Activated naive CD4-positive, alpha-beta T cell treated with Interleukin-2 at 50 U/mL for 16 hours (primary cell): ENCODE measurements around the gene BACH2.
"Not testable (repeated sequence)": the region's sequence is repeated elsewhere in the genome, so short reads cannot be mapped to it uniquely, and the experiment has no call there.

Experiments
- DNase-seq: peaks from one replicate; pipeline ENCODE4 v3.0.0-alpha.2; 2020

The BACH2 gene

DNA sequence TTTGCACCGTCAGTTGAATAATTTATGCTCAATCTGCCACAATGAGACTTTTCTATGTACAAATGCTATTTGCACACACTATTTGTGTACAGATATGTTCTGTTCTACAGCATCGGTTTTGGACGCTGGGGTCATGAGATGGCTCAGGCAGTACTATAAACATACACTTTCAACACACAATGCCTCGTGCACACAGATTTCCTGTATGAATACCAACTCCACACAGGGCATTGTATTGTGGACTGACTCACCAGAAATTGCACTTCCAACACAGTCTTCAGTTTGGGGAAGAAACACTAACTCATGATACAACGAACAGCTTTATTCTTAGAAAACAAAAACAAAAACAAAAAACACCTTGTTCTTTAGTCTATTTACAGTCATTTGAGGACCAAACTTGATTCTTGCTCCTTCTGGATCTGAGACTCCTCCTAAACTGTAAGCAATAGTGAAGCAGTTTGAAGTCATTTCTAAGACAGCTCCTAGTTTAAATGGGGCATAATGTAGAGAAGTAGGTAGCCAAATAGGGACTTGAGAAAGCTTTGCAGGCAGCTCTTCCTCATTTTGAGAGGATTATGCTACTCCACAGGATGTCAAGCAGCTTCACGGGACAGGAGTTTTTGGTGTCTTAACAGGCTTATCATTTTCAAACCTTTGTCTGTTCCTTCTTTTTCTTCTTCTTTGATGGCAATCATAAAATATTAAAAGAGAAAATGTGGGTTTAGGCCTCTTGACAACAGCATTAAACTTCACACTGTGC is 368.7 kb downstream of the BACH2 start:
- no peak for DNase-seq

DNA sequence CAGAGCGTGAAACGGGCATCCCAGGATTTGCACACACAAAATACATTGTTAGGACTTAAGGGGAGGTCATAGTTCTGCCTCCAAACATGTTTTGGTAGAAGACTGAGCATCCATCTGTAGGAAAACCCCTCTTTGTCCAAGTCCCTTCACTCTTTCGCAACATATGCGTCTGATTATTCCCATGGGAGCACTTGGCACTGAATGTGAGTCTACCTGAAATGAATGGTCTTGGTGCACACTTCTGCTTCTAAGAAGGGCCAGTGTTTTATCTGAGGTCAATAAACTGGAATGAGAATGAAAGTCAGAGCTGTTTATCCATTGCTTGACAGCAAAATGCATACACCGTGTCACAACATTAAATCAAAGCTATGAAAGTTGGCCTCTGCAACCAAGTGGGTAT is 369.4 kb downstream of the BACH2 start:
- no peak for DNase-seq

DNA sequence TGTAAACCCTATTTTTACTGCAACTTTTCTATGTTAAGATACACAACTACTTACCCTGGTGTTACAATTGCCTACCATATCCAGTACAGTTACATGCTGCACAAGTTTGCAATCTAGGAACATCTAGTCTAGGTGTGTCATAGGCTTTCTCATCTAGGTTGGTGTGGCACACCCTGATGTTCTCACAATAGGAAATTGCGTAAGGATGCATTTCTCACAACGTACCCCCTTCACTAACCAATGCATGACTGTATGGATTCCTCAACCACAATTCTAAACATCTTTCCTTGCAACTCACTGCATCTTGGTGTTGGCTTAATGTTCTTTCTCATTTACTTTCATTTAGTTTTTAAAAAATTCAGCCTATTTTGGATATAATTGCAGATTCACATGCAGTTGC is 370.8 kb downstream of the BACH2 start:
- no peak for DNase-seq

DNA sequence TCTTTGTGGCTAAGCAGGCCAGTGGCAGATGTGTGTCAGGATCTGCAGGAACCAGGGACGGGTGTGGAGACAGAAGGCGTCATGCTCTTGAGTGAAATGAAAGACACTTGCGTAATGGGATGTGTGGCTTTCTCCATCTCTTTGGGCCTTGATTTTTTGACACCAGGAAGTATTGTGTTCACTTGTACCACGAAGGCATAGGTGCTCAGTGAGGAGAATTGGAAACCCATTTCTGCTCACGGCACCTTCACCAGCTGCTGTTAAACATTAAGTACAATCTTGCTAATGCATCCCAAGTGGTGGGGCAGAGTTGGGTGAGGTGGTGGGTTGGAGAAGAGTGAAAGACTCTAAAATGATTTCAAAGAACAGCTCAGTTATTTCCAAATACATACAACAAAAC is 372.4 kb downstream of the BACH2 start:
- no peak for DNase-seq

DNA sequence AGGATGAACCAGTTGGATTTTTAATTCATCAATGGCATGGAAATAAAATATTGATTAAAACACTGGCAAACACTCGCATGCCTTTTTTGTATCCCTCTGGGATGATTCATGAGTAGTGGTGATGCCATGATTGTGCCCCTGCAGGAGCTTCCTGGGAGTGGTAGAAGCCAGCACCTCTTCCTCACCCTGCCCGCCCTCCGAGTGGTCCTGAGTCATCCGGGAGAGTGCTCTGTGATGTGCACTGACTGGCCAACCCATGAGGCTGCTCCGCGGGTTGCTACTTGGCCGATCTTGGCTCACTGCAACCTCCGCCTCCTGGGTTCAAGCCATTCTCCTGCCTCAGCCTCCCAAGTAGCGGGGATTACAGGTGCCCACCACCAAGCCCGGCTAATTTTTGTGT is 375.0 kb downstream of the BACH2 start:
- DNase-seq = no peak

DNA sequence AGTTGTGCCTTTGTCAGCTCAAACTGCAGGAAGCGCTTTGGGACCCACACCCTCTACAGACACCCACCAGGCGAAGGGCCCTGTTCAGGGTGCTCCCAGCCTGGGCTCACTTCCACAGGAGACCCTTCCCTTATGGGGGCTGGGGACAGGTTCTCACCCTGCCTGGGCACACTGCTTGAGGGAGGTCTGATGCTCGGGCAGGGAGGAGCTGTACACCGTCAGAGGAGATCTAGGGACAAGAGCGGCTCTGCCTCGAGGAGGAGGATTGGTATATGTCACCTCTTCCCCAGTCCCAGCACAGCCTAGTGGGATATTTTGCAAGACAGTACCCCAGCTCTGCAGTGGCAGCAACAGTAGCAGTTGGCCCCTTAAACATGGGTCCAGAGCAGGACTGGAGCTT is 375.4 kb downstream of the BACH2 start:
- DNase-seq = no peak

DNA sequence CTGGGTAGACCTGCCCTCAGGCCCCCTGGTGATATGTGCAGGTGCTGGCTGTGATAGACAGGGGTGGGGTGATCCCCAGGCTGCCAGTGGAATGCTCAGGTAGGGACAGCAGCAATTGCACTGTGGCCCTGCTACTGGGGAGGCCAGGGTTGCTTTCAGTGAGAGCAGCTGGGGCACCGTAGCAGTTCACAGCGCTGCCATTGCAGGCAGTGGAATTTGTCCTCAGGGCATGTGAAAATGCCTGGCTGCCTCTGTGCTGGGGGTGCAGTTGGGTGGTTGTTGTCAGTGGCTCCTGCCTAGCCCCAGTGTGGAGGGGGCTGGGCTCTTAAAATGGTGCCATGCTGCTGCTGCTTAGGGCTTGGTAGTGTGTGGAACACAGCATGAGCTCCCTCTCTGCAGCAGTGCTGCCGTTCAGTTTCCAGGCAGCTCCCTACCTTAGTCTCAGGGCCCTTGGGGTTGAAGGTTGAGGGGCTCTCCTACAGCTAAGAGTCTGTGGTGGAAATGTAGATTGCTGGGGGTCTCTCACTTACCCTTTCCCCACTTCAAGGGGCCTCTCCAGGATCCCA is 378.8 kb downstream of the BACH2 start:
- DNase-seq = no peak

DNA sequence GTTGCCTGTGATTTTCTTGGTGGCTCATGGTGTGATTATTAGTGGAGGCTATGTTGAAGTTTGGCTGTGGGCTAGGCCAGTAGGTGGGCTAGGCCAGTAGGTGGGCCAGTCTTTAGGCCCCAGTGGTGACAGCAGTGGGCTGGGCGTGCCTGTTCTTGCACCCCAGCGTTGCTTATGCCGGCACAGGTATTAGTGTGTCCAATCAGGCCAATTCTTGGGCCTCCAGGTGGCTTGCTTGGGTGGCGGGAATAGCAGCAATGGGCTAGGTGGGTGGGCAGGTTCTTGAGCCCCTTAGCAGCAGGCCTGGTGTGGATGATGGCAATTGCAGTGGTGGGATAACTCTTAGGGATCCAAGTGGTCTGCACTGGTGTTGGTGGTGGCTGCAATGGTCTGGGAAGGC is 379.4 kb downstream of the BACH2 start:
- DNase-seq = no peak

DNA sequence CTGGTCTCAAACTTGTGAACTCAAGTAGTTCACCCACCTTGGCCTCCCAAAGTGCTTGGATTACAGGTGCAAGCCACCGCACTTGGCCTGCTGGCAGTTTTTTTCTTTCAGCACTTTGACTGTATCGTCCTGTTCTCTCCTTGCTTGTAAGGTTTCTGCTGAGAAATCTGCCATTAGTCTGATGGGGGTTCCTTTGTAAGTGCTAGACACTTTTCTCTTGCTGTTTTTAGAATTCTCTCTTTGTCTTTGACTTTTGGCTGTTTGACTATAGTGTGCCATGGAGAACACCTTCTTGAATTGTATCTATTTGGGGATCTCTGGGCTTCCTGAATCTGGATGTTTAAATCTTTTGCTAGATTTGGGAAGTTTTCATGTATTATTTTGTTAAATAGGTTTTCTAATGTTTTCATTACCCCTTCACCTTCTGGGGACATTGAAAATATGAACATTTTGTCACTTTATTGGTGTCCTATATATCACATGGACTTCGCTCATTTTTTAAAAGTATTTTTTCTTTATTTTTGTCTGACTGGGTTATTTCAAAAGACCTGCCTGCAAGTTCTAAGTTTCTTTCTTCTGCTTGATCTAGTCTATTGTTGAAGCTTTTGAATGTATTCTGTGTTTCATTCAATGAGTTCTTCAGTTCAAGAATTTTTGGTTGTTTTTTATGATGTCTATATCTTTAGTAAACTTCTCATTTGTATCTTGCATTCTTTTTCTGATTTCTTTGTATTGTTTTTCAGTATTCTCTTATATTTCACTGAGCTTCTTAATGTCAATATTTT is 380.3 kb downstream of the BACH2 start:
- DNase-seq = no peak

DNA sequence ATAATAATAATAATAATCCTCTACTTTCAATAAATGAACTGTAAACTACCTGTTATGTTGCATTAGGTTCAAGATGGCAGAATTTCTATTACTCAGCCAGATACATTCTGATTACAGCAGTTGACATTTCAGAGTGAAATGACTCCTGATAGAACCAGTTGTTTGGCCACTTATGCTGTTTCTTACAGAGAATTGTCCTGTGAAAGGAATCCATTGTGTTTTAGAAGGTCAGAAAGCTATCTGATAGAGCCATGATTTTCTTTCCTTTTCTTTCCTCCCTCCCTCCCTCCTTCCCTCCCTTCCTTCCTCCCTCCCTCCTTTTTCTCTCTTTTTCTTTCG is 385.8 kb downstream of the BACH2 start:
- no peak for DNase-seq

DNA sequence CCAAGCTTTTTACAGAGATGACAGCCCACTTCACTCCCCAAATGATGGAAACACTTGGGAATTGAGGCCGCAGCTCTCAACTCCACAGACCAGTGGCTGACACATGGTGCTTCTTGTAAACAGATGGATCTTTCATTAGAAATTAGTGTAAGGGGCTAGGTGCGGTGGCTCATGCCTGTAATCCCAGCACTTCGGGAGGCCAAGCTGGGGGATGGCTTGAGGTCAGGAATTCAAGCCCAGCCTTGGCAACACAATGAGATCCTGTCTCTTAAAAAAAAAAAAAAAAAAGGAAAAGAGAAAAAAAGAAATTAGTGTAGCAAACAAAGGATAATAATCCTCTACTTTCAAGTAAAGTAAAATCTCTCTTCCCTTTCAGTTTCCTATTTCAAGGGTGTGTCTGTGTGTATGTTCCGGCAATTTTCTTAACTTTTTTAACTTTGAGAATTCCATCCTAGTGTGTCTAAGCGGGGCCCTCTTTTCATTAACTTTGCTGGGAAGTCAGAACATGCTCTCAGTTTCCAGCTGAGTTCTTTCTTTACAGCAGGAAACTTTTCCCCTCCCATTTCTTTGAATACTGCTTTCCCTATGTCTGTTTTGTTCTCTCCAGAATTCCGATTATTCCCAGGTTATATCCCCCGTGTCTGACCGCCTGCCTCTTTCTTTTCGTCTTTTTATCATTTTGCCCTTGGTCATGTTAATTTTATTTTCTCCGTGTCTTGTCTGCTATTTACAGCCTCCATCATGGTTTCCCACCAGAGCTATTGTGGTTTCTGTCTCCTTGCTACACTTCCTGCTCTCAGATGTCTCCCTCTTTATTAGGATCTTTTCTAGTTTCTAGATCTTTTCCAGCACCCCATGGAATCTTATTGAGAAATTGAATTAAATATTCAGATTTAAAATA is 386.4 kb downstream of the BACH2 start:
- not testable (repeated sequence) for DNase-seq

DNA sequence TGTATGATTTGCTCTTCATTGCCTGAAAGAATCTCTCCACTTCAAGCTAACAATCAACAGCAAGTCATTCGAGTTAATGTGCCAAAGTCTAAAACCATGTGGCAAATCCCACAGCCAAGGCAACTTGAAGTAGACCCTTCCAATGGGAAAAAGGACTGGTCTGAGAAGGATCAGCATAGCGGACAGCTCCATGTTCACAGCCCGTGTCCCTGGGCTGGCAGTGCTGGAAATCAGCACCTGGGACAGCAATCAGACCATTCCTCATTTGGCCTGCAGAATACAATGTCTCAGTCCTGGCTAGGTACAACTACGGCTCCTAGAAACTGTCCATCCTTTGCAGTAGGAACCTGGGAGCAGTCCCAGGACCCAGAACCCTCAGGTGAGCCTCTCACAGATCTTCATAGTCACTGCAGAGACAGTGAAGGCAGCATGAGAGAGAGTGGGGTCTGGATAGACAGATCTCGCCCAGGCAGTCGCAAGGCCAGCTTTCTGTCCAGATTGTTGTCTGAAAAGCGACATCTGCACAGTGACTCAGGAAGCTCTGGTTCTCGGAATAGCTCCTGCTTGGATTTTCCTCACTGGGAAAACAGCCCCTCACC is 401.3 kb downstream of the BACH2 start:
- DNase-seq = no peak

DNA sequence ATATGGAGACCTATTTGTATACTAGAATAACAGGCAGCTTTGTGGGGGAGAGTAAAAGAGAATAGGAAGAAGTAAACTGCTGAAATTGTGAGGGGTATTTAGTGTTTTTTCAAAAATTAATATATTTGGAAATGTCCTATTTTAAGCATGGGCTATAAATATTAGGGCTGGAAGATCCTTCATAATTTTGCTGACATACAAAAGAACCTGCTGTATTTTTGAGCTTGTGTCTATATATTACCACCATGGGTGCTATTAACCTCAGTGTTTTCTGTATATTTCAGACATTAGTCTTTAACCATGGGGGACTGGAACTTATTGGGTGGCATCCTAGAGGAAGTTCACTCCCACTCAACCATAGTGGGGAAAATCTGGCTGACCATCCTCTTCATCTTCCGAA is 402.5 kb downstream of the BACH2 start, which contains the start of gene GJA10:
TSS of gene GJA10 (plus strand) at position 301 of the 400 bp plus-strand sequence. CDS start at position 301, 0 bp downstream.
- DNase-seq = no peak

DNA sequence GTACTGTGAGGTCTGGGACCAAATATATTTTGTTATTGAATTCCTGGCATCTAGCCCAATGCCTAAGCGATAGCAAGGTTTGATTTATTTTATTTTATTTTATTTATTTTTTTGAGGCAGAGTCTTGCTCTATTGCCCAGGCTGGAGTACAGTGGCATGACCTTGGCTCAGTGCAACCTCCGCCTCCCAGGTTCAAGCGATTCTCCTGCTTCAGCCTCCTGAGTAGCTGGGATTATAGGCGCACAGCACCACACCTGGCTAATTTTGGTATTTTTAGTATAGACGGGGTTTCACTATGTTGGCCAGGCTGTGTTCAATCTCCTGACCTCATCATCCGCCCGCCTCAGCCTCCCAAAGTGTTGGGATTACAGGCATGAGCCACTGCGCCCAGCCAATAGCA is 404.1 kb downstream of the BACH2 start:
- not testable (repeated sequence) for DNase-seq

DNA sequence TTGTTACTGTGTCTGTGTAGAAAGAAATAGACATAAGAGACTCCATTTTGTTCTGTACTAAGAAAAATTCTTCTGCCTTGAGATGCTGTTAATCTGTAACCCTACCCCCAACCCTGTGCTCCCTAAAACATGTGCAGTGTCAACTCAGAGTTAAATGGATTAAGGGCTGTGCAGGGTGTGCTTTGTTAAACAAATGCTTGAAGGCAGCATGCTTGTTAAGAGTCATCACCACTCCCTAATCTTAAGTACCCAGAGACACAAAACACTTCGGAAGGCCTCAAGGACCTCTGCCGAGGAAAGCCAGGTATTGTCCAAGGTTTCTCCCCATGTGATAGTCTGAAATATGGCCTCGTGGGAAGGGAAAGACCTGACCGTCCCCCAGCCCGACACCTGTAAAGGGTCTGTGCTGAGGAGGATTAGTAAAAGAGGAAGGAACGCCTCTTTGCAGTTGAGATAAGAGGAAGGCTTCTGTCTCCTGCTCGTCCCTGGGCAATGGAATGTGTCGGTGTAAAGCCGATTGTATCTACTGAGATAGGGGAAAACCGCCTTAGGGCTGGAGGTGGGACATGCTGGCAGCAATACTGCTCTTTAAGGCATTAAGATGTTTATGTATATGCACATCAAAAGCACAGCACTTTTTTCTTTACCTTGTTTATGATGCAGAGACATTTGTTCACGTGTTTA is 405.7 kb downstream of the BACH2 start:
- not testable (repeated sequence) for DNase-seq

DNA sequence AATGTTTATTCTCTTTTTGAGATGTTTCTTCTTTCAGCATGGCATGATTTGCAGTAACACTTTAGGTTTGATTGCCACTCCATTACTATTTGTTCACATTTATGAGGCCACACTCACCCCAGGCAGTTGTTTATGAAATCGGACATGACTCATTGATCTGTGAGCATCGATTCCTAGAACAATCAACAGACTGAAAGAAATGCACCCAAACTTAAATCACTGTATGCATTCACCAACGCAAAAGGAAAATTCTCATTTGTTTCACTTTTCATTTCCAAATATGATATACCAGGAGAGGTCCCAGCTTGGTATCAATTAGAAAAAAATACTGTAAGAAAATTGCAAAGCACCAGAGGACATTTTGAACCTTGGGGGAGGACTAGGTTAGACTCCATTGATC is 407.8 kb downstream of the BACH2 start:
- no peak for DNase-seq

DNA sequence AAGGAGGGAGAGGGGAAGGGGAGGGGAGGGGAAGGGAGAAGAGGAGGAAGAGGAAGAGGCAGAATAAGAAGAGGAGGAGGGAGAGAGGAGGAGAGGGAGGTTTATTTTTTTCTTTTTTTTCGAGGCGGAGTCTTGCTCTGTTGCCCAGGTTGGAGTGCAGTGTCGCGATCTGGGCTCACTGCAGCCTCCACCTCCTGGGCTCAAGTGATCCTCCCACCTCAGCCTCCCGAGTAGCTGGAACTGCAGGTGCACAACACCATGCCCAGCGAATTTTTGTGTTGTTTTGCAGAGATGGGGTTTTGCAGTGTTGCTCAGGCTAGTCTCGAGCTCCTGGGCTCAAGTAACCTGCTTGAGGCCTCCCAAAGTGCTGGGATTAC is 408.5 kb downstream of the BACH2 start:
- DNase-seq = no peak

DNA sequence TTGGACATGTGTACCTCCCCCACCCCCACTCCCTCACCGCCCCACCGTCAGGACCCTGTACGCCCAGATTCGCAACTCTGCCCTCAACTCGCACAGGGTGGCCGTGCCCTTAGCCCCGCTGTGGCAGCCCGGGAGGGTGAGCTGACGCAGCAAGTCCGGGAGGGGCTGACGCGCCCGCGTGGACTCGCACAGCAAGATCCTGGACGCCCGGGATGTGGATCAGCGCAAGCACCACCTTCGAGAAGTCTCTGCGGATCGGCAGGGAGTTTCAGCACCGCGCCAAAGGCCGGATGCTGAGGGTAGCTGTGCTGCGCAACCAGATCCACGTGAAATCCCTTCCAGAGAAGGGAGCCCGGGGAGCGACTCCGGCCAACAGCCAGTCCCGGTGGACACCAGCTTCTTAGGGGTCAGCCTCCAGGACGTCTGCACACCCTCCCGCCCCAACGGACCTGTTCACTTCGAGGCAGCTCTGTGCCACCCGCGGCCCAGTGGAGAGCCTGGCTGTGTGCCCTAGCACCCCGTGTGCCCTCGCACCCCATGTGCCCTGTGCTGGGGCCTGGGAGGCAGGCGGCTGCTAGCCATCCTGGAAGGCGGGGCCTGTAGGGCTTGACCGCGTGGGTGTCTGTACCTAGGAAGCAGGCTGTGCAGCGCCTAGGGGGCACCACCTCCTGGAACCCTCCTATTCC is 409.0 kb downstream of the BACH2 start:
- no peak for DNase-seq

DNA sequence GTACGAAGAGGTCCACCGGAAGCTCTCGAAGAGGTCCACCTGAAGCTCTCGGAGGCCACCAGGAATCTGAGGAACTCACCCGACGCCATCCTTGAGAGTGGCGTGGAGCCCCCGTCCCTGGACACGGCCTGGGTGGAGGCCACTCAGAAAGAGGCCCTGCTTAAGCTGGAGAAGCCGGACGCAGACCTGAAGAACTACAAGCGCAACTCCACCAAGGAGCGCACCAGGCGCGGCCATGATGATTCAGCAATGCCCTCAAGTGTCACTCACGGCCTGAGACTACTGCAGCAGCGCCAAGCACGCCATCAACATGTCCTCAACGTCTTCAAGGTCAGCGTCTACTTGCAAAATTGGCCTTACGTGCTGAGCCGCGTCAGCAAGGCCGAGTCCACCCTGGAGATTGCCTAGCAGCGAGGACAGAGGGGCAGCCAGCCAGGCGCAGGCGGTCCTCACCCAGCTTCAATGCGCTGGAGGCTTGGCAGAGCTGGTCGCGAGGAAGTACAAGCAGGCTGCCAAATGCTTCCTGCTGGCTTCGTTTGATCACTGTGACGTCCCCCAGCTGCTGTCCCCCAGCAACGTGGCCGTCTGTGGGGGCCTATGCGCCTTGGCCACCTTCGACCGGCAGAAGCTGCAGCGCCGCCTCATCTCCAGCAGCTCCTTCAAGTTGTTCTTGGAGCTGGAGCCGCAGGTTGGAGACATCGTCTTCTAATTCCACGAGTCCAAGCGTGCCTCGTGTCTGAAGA is 410.1 kb downstream of the BACH2 start:
- DNase-seq = no peak
